A673 (cell line): ENCODE data around the gene NCAPH2. TPM values are rescaled to one million over a fixed set of nuclear protein-coding genes. Genes with fewer than 3 reads are reported as not detected.
"Not testable (repeated sequence)": the region's sequence is repeated elsewhere in the genome, so short reads cannot be mapped to it uniquely, and the experiment has no call there.

Experiments used
- BruUV-seq: library from RNA; stranded (reverse); fragments of 400-500 nt; replicated peaks from 2 replicates; lab custom pipeline; 2021; lab: Mats Ljungman, UMichigan
- CTCF ChIA-PET: fragments of 300-600 bp; sonication (Branson Sonifier 250); formaldehyde crosslinking; loops from one replicate; lab custom pipeline; 2022; ENCODE audit warnings: antibody characterized with exemption; lab: Charles Lee
- POLR2A ChIA-PET: fragments of 300-600 bp; sonication (Branson Sonifier 250); formaldehyde crosslinking; loops from one replicate; lab custom pipeline; 2022; ENCODE audit warnings: antibody characterized with exemption; ENCODE audit not compliant: low non-redundant PET; lab: Charles Lee
- DNase-seq: peaks from one replicate; pipeline ENCODE4 v3.0.0-alpha.2; 2015; ENCODE audit warnings: low spot score
- H3K27ac ChIP-seq: fragments of 200-600 bp; sonication (generic); 2 replicates; pipeline ENCODE4 v1.5.1; 2016; ENCODE audit warnings: mixed run types, low read depth, mild to moderate bottlenecking, mixed read lengths, antibody characterized with exemption, low read length; ENCODE audit not compliant: poor library complexity, severe bottlenecking
- H3K27me3 ChIP-seq: fragments of 200-600 bp; sonication (generic); replicated peaks from 2 replicates; pipeline ENCODE4 v1.6.1; 2017; ENCODE audit warnings: mixed run types, low read depth, mild to moderate bottlenecking, mixed read lengths, antibody characterized with exemption, low read length; ENCODE audit not compliant: insufficient read depth, poor library complexity
- H3K36me3 ChIP-seq: fragments of 200-600 bp; sonication (generic); 2 replicates; pipeline ENCODE4 v1.6.1; 2016; ENCODE audit warnings: mixed run types, mild to moderate bottlenecking, mixed read lengths, antibody characterized with exemption, low read length; ENCODE audit not compliant: insufficient read depth, poor library complexity, severe bottlenecking
- H3K4me1 ChIP-seq: fragments of 200-600 bp; sonication (generic); 2 replicates; pipeline ENCODE4 v1.6.1; 2017; ENCODE audit warnings: mixed run types, mild to moderate bottlenecking, mixed read lengths, antibody characterized with exemption, low read length; ENCODE audit not compliant: insufficient read depth, poor library complexity, severe bottlenecking
- H3K4me3 ChIP-seq: fragments of 200-600 bp; sonication (generic); 2 replicates; pipeline ENCODE4 v1.5.1; 2016; ENCODE audit warnings: low read depth, mixed run types, mild to moderate bottlenecking, mixed read lengths, low read length; ENCODE audit not compliant: poor library complexity, severe bottlenecking
- H3K9me3 ChIP-seq: fragments of 200-600 bp; sonication (generic); 2 replicates; pipeline ENCODE4 v1.6.1; 2016; ENCODE audit warnings: mixed run types, low read depth, mild to moderate bottlenecking, mixed read lengths, antibody characterized with exemption, low read length; ENCODE audit not compliant: poor library complexity, severe bottlenecking
- EZH2 ChIP-seq: fragments of 200-600 bp; sonication (generic); IDR thresholded peaks from 2 replicates; pipeline ENCODE4 v1.6.1; 2017; ENCODE audit warnings: borderline replicate concordance, low read depth, mild to moderate bottlenecking, mixed read lengths, antibody characterized with exemption, low read length; ENCODE audit not compliant: poor library complexity, severe bottlenecking
- intact Hi-C: fragments of 100-400 bp; cut with micrococcal nuclease; formaldehyde crosslinking; loops from one replicate; pipeline ENCODE4 v1.10.0; 2022; ENCODE audit not compliant: unreplicated experiment
- total RNA-seq: library from RNA; stranded (reverse); gene quantifications from 2 replicates; pipeline ENCODE4 v1.2.3, GENCODE V29; 2021
- TF ChIP-seq, protein P1 (sequence below): fragments of 300-800, 200-600 bp; sonication (generic); conservative IDR thresholded peaks from 2 replicates; pipeline ENCODE4 v1.5.1; 2017; ENCODE audit warnings: low read depth, mild to moderate bottlenecking, antibody characterized with exemption, low read length, moderate library complexity, mixed read lengths

The NCAPH2 gene
- total RNA-seq, 1 experiment from 2014 or later = 135 TPM

DNA sequence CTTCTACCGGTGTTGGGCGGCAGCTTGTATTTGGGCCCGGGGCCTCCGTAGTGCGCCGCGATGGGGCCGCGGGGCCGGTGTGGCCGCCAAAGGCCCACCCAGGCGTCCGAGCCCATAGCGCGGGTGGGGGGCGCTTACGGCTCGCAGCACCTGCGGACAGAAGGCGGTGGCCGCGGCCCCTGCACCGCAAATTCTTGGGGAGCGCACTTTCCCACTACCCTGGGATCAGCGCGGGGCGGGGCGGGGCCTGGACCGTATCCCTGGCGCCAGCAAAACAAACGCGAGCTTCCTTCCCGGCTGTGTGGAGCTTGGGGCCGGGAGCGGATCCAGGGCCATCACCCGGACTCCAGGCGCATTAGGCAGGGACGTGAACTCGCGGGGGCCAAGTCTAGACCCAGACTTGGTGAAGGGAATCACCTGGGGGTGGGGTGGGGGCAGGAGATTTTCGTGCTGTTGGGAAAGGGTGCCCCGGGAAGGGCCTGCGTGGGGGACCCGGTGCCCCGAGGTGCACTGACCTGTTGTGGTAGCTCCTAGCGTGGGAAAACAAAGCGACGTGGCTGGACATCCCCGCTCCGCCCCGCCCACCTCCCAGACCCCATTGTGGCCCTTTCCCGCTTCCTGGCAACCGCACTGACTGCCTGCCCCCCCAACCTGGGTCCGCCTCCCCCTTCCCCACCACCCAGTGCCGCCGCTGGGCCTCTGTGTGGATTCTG lies 24.1 kb downstream of the NCAPH2 start:
- no peak for TF ChIP-seq EZH2
- TF ChIP-seq, protein P1, sequence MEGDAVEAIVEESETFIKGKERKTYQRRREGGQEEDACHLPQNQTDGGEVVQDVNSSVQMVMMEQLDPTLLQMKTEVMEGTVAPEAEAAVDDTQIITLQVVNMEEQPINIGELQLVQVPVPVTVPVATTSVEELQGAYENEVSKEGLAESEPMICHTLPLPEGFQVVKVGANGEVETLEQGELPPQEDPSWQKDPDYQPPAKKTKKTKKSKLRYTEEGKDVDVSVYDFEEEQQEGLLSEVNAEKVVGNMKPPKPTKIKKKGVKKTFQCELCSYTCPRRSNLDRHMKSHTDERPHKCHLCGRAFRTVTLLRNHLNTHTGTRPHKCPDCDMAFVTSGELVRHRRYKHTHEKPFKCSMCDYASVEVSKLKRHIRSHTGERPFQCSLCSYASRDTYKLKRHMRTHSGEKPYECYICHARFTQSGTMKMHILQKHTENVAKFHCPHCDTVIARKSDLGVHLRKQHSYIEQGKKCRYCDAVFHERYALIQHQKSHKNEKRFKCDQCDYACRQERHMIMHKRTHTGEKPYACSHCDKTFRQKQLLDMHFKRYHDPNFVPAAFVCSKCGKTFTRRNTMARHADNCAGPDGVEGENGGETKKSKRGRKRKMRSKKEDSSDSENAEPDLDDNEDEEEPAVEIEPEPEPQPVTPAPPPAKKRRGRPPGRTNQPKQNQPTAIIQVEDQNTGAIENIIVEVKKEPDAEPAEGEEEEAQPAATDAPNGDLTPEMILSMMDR = no peak
- peaks cover 17% of the 10 kb centered on the region for H3K4me1 ChIP-seq
- no peak overlapping the region for H3K27ac ChIP-seq
- BruUV-seq = no TSS peak
- intact Hi-C loops = no loop called here
- H3K4me3 ChIP-seq = peak overlapping the region; percentile 46
- CTCF ChIA-PET = no interaction called here
- no peak for DNase-seq
- POLR2A ChIA-PET = no interaction called here
- no peaks in the 10 kb centered on the region for H3K9me3 ChIP-seq
- peaks cover 23% of the 10 kb centered on the region for H3K27me3 ChIP-seq
- no peaks in the 10 kb centered on the region for H3K36me3 ChIP-seq

GRCh38 chr22:50532824-50533796 lies 25.1 kb downstream of the NCAPH2 start:
- CTCF ChIA-PET = no interaction called here

DNA sequence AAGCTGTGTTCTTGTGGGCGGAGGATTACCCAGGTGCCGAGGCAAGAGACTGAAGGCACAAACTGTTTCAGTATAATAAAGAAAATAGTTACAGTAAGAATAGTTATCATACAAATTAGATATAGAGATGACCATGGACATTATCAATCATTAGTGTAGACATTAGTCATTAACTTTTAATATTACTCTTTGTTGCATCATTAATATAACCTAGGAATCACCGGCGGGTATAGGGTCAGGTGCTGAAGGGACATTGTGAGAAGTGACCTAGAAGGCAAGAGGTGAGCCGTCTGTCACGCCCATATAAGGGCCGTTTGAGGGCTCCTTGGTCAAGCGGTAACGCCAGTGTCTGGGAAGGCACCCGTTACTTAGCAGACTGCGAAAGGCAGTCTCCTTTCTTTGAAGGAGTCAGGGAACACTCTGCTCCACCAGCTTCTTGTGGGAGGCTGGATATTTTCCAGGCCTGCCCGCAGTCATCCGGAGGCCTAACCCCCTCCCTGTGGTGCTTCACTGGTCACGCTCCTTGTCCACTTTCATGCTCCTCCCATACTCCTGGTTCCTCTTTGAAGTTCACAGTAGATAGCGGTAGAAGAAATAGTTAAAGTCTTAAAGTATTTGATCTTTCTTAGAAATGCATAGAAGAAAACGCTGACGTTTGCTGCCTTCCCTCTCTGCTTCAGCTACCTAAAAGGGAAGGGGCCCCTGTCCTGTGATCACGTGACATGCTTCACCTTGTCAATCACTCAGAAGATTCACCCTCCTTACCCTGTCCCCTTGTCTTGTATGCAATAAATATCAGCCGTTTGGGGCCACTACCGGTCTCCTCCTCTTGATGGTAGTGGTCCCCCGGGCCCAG lies 26.1 kb downstream of the NCAPH2 start:
- DNase-seq, CTCF ChIA-PET, H3K36me3 ChIP-seq, H3K27ac ChIP-seq, BruUV-seq, H3K4me3 ChIP-seq, POLR2A ChIA-PET, H3K9me3 ChIP-seq, intact Hi-C loops: not testable (repeated sequence)
- Histone ChIP-seq H3K27me3 (peaks cover 23% of the 10 kb centered on the region), H3K4me1 (peaks cover 17% of the 10 kb centered on the region)

More at GRCh38 chr22:50532824-50533796, 25.1 kb downstream of the NCAPH2 start:
- peaks cover 23% of the 10 kb centered on the region for H3K27me3 ChIP-seq
- no TSS peak for BruUV-seq
- no peak overlapping the region for H3K27ac ChIP-seq
- TF ChIP-seq EZH2 = no peak
- TF ChIP-seq, protein P1 = no peak
- H3K9me3 ChIP-seq = no peaks in the 10 kb centered on the region
- H3K4me3 ChIP-seq = no peak overlapping the region
- peaks cover 17% of the 10 kb centered on the region for H3K4me1 ChIP-seq
- H3K36me3 ChIP-seq = no peaks in the 10 kb centered on the region
- DNase-seq = no peak
- intact Hi-C loops = no loop called here
- POLR2A ChIA-PET = no interaction called here
